ENCODE data around the gene SAMD10. TPM values are rescaled to one million over a fixed set of nuclear protein-coding genes. Genes with fewer than 3 reads are reported as not detected.

The SAMD10 gene
- polyA plus RNA-seq, 3 donors, result 0.34 to 2.4 (median 0.67) TPM

DNA sequence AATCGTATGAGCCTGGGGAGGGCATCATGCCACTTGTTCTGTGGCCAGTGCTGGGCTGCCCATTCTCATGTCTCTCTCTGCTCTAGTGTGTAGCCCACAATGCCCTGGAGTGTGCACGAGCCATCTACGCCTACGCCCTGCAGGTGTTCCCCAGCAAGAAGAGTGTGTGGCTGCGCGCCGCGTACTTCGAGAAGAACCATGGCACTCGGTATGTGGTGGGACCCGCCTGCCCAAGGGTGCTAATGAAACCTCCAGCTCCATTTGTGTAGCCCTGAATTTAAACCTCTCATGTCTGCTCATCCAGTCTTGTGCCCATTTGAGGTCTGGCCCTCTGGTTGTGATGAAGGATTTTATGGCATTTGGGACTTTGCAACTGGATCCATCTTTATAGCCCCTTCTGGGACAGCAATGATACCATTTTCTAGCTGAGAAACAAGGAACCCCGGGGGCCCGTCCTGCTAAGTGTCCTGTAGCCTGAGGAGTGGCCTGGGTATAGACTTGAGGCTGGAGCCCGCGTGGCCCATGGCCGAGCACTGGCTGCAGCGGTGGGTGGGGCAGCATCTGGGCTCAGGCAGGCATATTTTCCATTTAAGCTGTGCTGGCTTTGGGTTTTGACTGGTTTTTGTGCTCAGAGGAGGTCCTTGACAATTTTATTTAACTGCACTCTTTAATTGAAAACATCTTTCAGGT, 43.4 kb upstream of the SAMD10 start:
- Histone ChIP-seq H4K20me1 (ENCODE audit: insufficient read depth, low read length) (peaks cover 17% of the 10 kb centered on the region), H3K4me1 (ENCODE audit: control insufficient read depth in 1 of 2, insufficient read depth in 2 of 2, low read length in 2 of 2) (no peaks in the 10 kb centered on the region), H3K79me2 (ENCODE audit: insufficient read depth, low read length) (no peaks in the 10 kb centered on the region), H3K27me3 (ENCODE audit: control insufficient read depth in 2 of 2, insufficient read depth in 2 of 2, low read length in 2 of 2) (no peaks in the 10 kb centered on the region), H3K9me3 (replicated peaks in 1 of 2; ENCODE audit: control insufficient read depth in 1 of 2, insufficient read depth in 1 of 2, low read length in 2 of 2) (no peaks in the 10 kb centered on the region), H2AFZ (ENCODE audit: insufficient read depth, low read depth, low read length, poor library complexity, severe bottlenecking) (no peak overlapping the region), H3K36me3 (replicated peaks in 1 of 2; ENCODE audit: control insufficient read depth in 1 of 2, insufficient read depth in 2 of 2, low read length in 2 of 2) (peaks cover 81 to 98% of the 10 kb centered on the region in 2 donors), H3K9ac (ENCODE audit: insufficient read depth, low read length, poor library complexity, severe bottlenecking) (no peak overlapping the region), H3K27ac (ENCODE audit: low read depth in 1 of 2, low read length in 2 of 2) (no peak overlapping the region), H3K4me3 (replicated peaks in 1 of 3; ENCODE audit: low read depth in 2 of 3, low read length in 3 of 3) (no peak overlapping the region), H3K4me2 (replicated peaks; ENCODE audit: extremely low read depth, low read length, poor library complexity, severe bottlenecking) (no peak overlapping the region)
- no peak for DNase-seq
- H3K36me3 Mint-ChIP-seq, result peaks cover 84 to 100% of the 10 kb centered on the region in 2 donors
- peaks cover 0 to 3% (median 0%) of the 10 kb centered on the region in 3 donors for H3K27me3 Mint-ChIP-seq (ENCODE audit: low read depth in 3 of 3)
- peaks cover 5% of the 10 kb centered on the region for H3K4me1 Mint-ChIP-seq
- no peak overlapping the region for H3K27ac Mint-ChIP-seq
- no peak overlapping the region for H3K4me3 Mint-ChIP-seq
- intact Hi-C loops (cut with micrococcal nuclease), result no loop called here
- TF ChIP-seq, protein P1, sequence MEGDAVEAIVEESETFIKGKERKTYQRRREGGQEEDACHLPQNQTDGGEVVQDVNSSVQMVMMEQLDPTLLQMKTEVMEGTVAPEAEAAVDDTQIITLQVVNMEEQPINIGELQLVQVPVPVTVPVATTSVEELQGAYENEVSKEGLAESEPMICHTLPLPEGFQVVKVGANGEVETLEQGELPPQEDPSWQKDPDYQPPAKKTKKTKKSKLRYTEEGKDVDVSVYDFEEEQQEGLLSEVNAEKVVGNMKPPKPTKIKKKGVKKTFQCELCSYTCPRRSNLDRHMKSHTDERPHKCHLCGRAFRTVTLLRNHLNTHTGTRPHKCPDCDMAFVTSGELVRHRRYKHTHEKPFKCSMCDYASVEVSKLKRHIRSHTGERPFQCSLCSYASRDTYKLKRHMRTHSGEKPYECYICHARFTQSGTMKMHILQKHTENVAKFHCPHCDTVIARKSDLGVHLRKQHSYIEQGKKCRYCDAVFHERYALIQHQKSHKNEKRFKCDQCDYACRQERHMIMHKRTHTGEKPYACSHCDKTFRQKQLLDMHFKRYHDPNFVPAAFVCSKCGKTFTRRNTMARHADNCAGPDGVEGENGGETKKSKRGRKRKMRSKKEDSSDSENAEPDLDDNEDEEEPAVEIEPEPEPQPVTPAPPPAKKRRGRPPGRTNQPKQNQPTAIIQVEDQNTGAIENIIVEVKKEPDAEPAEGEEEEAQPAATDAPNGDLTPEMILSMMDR (IDR thresholded peaks at IDR 0.05), result no peak
- peaks cover 0 to 3% (median 0%) of the 10 kb centered on the region in 7 donors for H3K9me3 Mint-ChIP-seq
- WGBS (ENCODE audit: insufficient coverage), result over 99% methylated on average over 15 of the region's 17 CpGs

DNA sequence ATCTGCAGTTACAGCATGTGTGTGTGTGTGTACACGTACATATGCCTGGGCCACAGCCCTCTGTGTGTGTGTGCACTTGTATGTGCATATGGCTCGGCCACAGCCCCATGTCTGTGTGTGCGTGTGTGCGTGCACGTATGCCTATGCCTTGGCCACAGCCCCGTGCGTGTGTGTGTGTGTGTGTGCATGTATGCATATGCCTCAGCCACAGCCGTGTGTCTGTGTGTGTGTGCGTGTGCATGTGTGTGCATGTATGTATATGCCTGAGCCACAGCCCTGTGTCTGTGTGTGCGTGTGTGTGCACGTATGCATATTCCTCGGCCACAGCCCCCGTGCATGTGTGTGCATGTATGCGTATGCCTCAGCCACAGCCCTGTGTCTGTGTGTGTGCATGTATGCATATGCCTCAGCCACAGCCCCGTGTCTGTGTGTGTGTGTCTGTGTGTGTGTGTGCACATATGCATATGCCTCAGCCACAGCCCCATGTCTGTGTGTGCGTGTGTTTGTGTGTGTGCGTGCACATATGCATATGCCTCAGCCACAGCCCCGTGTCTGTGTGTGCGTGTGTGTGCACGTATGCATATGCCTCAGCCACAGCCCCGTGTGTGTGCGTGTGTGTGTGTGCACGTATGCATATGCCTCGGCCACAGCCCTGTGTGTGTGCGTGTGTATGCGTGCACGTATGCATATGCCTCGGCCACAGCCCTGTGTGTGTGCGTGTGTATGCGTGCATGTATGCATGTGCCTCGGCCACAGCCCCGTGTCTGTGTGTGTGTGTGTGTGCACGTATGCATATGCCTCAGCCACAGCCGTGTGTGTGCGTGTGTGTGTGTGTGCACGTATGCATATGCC, 41.9 kb upstream of the SAMD10 start:
- Mint-ChIP-seq H3K27me3 (ENCODE audit: low read depth in 3 of 3) (no peaks in the 10 kb centered on the region), H3K9me3 (peaks cover 0 to 3% (median 0%) of the 10 kb centered on the region in 7 donors), H3K36me3 (peaks cover 77 to 96% of the 10 kb centered on the region in 2 donors), H3K4me3 (no peak overlapping the region), H3K4me1 (peaks cover 5% of the 10 kb centered on the region), H3K27ac (no peak overlapping the region)
- Histone ChIP-seq H3K79me2 (ENCODE audit: insufficient read depth, low read length) (no peaks in the 10 kb centered on the region), H3K4me1 (ENCODE audit: control insufficient read depth in 1 of 2, insufficient read depth in 2 of 2, low read length in 2 of 2) (no peaks in the 10 kb centered on the region), H3K27me3 (ENCODE audit: control insufficient read depth in 2 of 2, insufficient read depth in 2 of 2, low read length in 2 of 2) (no peaks in the 10 kb centered on the region), H3K36me3 (replicated peaks in 1 of 2; ENCODE audit: control insufficient read depth in 1 of 2, insufficient read depth in 2 of 2, low read length in 2 of 2) (peaks cover 74 to 95% of the 10 kb centered on the region in 2 donors), H2AFZ (ENCODE audit: insufficient read depth, low read depth, low read length, poor library complexity, severe bottlenecking) (no peak overlapping the region), H3K27ac (ENCODE audit: low read depth in 1 of 2, low read length in 2 of 2) (no peak overlapping the region), H3K4me2 (replicated peaks; ENCODE audit: extremely low read depth, low read length, poor library complexity, severe bottlenecking) (no peak overlapping the region), H4K20me1 (ENCODE audit: insufficient read depth, low read length) (peaks cover 17% of the 10 kb centered on the region), H3K9ac (ENCODE audit: insufficient read depth, low read length, poor library complexity, severe bottlenecking) (no peak overlapping the region), H3K9me3 (replicated peaks in 1 of 2; ENCODE audit: control insufficient read depth in 1 of 2, insufficient read depth in 1 of 2, low read length in 2 of 2) (no peaks in the 10 kb centered on the region), H3K4me3 (replicated peaks in 1 of 3; ENCODE audit: low read depth in 2 of 3, low read length in 3 of 3) (no peak overlapping the region)
- no peak for DNase-seq
- whole genome bisulfite sequencing (ENCODE audit: insufficient coverage), result 98% methylated on average over 36 of the region's 36 CpGs
- TF ChIP-seq, protein P1 (IDR thresholded peaks at IDR 0.05), result no peak
- intact Hi-C loops (cut with micrococcal nuclease), result no loop called here
